Stimulated activated naive CD4-positive, alpha-beta T cell treated with Interleukin-2 at 50 U/mL for 16 hours (primary cell): ENCODE data around the gene MSI2.

Source experiments
- DNase-seq: peaks from one replicate; lab custom pipeline; 2025; lab: John Stamatoyannopoulos, UW

The MSI2 gene

DNA sequence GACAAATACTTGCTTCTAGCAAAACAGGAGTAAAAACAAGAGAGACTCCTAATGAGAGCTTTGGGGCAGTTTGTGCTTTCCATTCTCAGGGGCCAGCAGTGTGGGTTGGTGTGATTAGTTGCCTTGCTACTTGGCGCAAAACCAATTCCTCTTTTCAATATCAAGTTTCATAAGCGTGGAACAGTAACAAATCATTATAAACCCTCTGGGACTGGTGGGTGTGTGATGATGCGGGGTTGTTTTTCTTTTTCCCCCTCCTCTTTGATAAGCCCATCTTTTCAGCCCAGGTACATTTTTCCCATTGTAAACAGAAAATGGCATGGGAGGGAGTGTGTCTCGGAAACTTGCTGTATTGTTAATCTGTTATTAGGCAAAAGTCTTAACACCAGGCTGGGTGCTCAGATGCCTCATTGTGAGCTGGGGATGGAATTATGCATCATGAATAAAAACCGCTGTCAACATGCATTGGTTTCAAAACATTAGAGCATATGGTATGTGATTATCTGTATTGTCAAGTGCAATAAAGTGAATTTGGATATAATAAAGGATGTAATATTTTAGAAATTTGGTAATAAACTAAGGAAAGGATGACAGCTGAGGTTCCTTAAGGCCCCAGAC lies 322.4 kb downstream of the MSI2 start:
- no peak for DNase-seq

DNA sequence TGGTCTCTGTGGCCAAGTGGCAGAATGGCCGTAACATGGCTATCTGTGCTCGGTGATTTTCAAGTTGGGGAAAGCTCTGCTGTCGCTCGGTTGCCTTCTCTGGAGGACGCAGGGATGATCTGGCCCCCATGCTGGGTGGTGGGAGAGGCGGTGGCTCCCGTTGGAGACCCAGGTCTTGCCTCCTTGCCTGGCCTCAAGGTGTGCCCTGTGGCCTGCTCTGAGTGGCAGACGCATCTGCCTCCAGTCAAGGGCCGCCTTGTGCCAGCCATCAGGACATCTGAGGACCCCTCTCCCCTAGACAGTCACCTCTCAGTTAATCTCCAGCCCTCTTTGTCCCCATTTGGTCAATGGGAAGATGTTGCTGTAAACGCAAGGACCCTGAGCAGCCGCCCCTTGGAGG lies 322.9 kb downstream of the MSI2 start:
- DNase-seq = no peak

DNA sequence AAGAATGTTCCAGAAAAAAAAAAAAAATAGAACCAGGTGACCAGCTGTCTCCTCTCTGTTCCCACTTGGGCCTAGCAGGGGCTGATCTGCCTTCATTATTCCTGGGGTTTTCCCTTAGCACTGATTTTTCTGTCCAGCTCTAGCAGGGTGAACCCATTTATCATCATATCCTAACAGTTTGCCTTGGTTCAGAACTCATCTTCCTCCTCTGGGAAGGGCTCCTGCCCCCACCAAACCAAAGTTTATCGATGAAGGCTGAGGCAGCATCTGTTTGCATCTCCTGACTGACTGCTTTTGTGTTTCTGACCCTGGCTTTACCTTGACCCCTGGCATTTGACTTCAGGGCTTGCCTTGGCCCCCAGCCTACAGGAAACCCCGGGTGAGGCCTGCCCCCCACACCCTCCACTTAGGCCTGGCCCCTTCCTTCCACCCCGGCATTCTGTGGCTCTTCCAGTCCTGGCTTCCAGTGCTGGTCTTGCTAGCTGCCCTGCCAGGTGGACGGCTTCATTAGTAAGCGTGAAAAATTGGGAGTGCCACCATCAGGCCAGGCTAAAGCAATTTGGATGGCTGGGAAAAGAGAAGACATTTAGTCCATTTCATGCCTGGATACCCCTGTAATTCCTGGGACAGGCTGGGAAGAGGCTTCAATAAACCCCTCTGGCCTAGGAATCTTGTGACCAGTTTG lies 323.9 kb downstream of the MSI2 start:
- DNase-seq = no peak

DNA sequence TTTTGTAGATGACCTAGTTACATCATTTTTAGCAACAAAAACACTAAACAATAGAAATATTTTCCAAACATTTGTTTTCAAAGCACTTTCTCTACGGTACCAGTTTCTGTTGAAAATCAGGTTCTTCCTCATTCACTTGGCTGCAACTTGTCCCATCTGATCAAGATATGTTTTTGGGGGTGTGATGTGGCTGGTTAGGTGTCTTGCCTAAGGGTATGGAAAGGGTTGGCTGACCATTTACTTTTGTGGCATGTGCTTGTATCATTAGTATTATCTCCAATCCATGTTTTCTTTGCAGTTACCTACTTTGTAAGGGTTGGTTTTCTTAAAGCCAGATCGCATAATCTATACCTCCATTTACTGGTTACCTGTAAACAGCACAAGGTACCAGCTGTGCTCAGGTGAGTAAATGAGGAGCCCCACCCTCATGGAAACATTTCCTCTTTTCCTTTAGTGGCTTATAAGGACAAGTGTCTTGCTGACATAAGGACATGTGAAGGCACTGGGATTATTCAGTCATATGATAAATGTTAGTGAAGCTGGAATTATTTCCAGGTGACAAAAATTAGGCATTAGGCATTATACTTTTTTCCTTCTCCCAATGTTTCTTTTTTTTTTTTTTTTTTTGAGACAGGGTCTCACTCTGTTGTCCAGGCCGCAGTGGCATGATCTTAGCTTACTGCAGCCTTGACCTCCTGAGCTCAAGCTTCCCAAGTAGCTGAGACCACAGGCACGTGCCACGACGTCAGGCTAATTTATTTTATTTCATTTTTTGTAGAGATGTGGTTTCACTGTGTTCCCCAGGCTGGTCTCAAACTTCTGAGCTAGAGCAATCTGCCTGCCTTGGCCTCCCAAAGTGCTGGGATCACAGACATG lies 326.8 kb downstream of the MSI2 start:
- no peak for DNase-seq

DNA sequence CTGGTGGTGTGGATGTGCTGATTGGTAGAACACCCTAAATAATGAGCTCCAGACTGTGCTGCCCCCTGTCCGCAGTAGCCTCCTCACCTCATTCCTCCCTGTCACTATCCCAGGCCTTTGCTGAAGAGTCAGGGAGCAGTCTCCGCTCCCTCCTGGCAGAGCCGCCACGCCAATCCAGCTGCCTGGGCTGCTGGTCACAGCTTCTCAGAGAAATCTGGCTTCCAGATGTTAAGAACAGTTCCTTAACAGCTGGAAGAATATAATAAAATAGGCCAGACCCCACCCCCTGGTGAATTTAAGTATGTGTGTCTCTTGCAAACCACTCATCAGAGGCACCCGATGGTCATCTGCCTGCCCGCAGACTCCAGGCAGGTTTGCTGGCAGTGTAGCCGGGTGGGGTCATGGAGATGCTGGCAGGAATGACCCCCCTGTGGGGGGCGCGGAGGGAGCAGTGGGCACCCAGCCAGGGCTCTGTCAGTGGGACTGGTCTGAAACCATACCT lies 327.8 kb downstream of the MSI2 start:
- DNase-seq = no peak

GRCh38 chr17:57585341-57586195 lies 329.2 kb downstream of the MSI2 start:
- DNase-seq = no peak

DNA sequence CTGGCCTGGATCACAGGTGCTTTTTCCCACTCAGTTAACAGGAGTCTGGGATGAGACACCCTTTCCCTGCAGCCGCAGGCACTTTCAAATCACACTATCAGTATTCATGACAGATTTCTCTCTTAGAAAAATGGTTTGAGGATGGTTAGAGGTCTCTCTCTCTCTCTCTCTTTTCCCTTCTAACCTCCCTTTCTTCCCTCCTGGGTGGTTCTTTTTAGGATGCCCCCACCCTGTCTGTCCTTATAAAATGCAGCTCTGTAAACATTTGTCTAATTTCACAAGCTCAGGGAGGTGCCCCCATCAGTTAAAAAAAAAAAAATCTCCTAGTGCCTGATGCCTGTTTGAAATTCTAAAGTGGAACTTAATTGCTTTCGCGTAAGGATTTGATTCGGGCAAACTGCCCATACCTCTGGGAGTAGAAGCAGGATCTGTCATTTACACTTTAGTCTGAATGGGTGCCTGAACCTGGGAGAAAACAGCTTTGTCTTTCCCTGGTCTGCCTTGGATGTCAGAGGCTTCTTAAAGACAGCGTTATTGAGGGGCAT lies 329.9 kb downstream of the MSI2 start:
- no peak for DNase-seq

- no peak for DNase-seq
Measured at GRCh38 chr17:57586742-57587141, 330.4 kb downstream of the MSI2 start.

- no peak for DNase-seq
Measured at GRCh38 chr17:57587193-57587969, 331.1 kb downstream of the MSI2 start.

- DNase-seq = no peak
Measured at GRCh38 chr17:57588086-57588485, 331.8 kb downstream of the MSI2 start.

- DNase-seq = no peak
Measured at GRCh38 chr17:57589151-57590034, 333.1 kb downstream of the MSI2 start.

- DNase-seq = no peak
Measured at GRCh38 chr17:57593739-57594462, 337.6 kb downstream of the MSI2 start.

GRCh38 chr17:57594767-57595166 lies 338.4 kb downstream of the MSI2 start:
- DNase-seq = no peak

DNA sequence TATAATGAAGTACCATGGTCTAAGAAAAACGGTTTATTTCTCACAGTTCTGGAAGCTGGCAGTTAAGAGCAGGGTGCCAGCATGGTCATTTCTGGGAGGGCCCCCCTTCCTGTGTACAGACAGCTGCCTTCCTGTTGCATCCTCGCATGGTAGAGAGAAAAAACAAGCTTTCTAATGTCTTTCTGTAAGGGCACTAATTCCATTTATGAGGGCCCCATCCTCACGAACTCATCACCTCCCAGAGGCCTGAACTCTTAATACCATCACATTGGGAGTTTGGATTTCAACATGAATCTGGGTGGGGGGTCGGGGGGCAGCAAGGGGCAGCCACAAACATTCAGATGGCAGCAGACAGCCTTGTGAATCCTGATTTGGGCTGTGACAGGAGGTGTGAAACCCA lies 339.1 kb downstream of the MSI2 start:
- no peak for DNase-seq

- no peak for DNase-seq
Measured at GRCh38 chr17:57595947-57596695, 339.8 kb downstream of the MSI2 start.

GRCh38 chr17:57597101-57597500 lies 340.8 kb downstream of the MSI2 start:
- DNase-seq = no peak

GRCh38 chr17:57597531-57598453 lies 341.5 kb downstream of the MSI2 start:
- no peak for DNase-seq
